Astrocyte of the cerebellum (primary cell): ENCODE data around the gene GALR2.

ENCODE experiments used
- DNase-seq: peaks from one replicate; pipeline ENCODE4 v3.0.0-alpha.2; 2011; ENCODE audit warnings: low read depth
- H3K4me3 ChIP-seq: 2 replicates; pipeline ENCODE4 v1.5.1; 2011; ENCODE audit warnings: mild to moderate bottlenecking, low read depth, low read length, moderate library complexity
- CTCF ChIP-seq: IDR thresholded peaks from 2 replicates; pipeline ENCODE4 v1.5.1; 2012; ENCODE audit warnings: low read length, low read depth, moderate library complexity, mild to moderate bottlenecking; ENCODE audit errors: missing control alignments
- in situ Hi-C: cut with HindIII; loops from 2 replicates; pipeline ENCODE4 v1.10.0; 2017; ENCODE audit warnings: low sequenced_read_pairs

GALR2 gene

GRCh38 chr17:76091526-76092286, 17.1 kb downstream of the GALR2 start:
- DNase-seq: no peak
- TF ChIP-seq CTCF: no peak
- in situ Hi-C loops: no loop called here
- H3K4me3 ChIP-seq: no peak overlapping the region

- TF ChIP-seq CTCF: no peak
- H3K4me3 ChIP-seq: no peak overlapping the region
- in situ Hi-C loops: no loop called here
- DNase-seq: no peak
These were observed 18.2 kb downstream of the GALR2 start for GRCh38 chr17:76092526-76093413.

GRCh38 chr17:76094046-76094445, 19.5 kb downstream of the GALR2 start:
- no peak for DNase-seq
- in situ Hi-C loops: no loop called here
- H3K4me3 ChIP-seq: no peak overlapping the region
- TF ChIP-seq CTCF: no peak

- H3K4me3 ChIP-seq: no peak overlapping the region
- DNase-seq: no peak
- no peak for TF ChIP-seq CTCF
- in situ Hi-C loops: no loop called here
These were observed 21.4 kb downstream of the GALR2 start for GRCh38 chr17:76095943-76096342.

GRCh38 chr17:76097716-76098295, 23.2 kb downstream of the GALR2 start:
- no peak for DNase-seq
- in situ Hi-C loops: no loop called here
- no peak for TF ChIP-seq CTCF
- no peak overlapping the region for H3K4me3 ChIP-seq

- H3K4me3 ChIP-seq: peak overlapping the region; percentile 70
- no peak for TF ChIP-seq CTCF
- in situ Hi-C loops: no loop called here
- DNase-seq: no peak
These were observed 28.3 kb downstream of the GALR2 start for GRCh38 chr17:76102944-76103273.
